K562 (cell line): ENCODE data around the gene GTSE1. TPM values are rescaled to one million over a fixed set of nuclear protein-coding genes. Genes with fewer than 3 reads are reported as not detected.

Source experiments
- CBX2 ChIP-seq: fragments of 200-600 bp; sonication (generic); IDR thresholded peaks from one replicate; pipeline ENCODE4 v1.6.1; 2012; ENCODE audit warnings: mild to moderate bottlenecking, low read length, inconsistent platforms; ENCODE audit not compliant: insufficient read depth, poor library complexity, severe bottlenecking
- CHD2 ChIP-seq: IDR thresholded peaks from 2 replicates; pipeline ENCODE4 v1.6.1; 2011; ENCODE audit warnings: low read depth, low read length
- ETS2 ChIP-seq: IDR thresholded peaks from 2 replicates; pipeline ENCODE4 v1.6.1; 2016; ENCODE audit warnings: borderline replicate concordance, missing genetic modification characterization, mild to moderate bottlenecking, moderate library complexity, missing compliant biosample characterization; ENCODE audit not compliant: poor library complexity, severe bottlenecking
- GTF2A2 ChIP-seq: IDR thresholded peaks from 2 replicates; pipeline ENCODE4 v1.6.1; 2016; ENCODE audit warnings: mild to moderate bottlenecking, missing genetic modification characterization, missing compliant biosample characterization
- MCM3 ChIP-seq: fragments of 450-650 bp; IDR thresholded peaks from 2 replicates; pipeline ENCODE4 v1.6.1; 2016
- MCM7 ChIP-seq, 2 experiments: fragments of 450-650 bp; IDR thresholded peaks; 2 replicates each; pipeline ENCODE4 v1.6.1; 2016 to 2018
- MEIS2 ChIP-seq: fragments of 450-650 bp; IDR thresholded peaks from 2 replicates; pipeline ENCODE4 v1.6.1; 2014; ENCODE audit warnings: mild to moderate bottlenecking; ENCODE audit not compliant: partially characterized antibody
- PTTG1 ChIP-seq: fragments of 450-650 bp; IDR thresholded peaks from 2 replicates; pipeline ENCODE4 v1.6.1; 2016; ENCODE audit warnings: low read depth, mild to moderate bottlenecking, missing genetic modification characterization, missing compliant biosample characterization
- TAF1 ChIP-seq: IDR thresholded peaks from 2 replicates; pipeline ENCODE4 v1.6.1; 2011; ENCODE audit warnings: mild to moderate bottlenecking, low read length, moderate library complexity; ENCODE audit not compliant: insufficient read depth, control insufficient read depth, severe bottlenecking; ENCODE audit errors: extremely low read depth
- TEAD2 ChIP-seq: fragments of 450-650 bp; IDR thresholded peaks from 2 replicates; pipeline ENCODE4 v1.6.1; 2016; ENCODE audit warnings: missing genetic modification characterization, control low read depth, missing compliant biosample characterization
- ZNF384 ChIP-seq: IDR thresholded peaks from 2 replicates; pipeline ENCODE4 v1.6.1; 2012; ENCODE audit warnings: low read depth, low read length, improper control_type of control experiment
- ZNF583 ChIP-seq: fragments of 250-450 bp; sonication (Bioruptor Pico); IDR thresholded peaks from 2 replicates; pipeline ENCODE4 v1.4.0; 2020
- ZNF79 ChIP-seq: fragments of 250-450 bp; sonication (Bioruptor Pico); IDR thresholded peaks from 2 replicates; pipeline ENCODE4 v1.4.0; 2020; ENCODE audit warnings: low read depth, mild to moderate bottlenecking, moderate library complexity
- polyA plus RNA-seq, 8 experiments: library from polyadenylated mRNA; depleted of rRNA in 4 of 8; stranded (reverse) in 5 of 8; unstranded in 3 of 8; fragments of >200 nt; fragmentation: Nextera tagmentation in 2 of 8; fragmentation: Illumina TruSeq in 1 of 8; extraction: Ambion mirVana in 2 of 8; extraction: Trizol in 1 of 8; gene quantifications; 2 replicates each; pipeline versions ENCODE4 v1.2.1 to v1.2.3, GENCODE V29; 2011 to 2014; ENCODE audit warnings: inconsistent platforms in 1 of 8, missing spikeins in 1 of 8
- total RNA-seq, 7 experiments: library from RNA; depleted of rRNA in 6 of 7; stranded (reverse); fragments of >200 nt in 6 of 7; fragmentation: Illumina TruSeq in 2 of 7; extraction: Trizol in 2 of 7; gene quantifications; 2 replicates each; pipeline versions ENCODE4 v1.2.1 to v1.2.3, GENCODE V29; 2011 to 2021; ENCODE audit warnings: low replicate concordance in 1 of 7
- TF ChIP-seq, protein P1 (sequence below): fragments of 250-450 bp; sonication (Bioruptor Pico); IDR thresholded peaks from 2 replicates; pipeline ENCODE4 v1.8.0; 2021; ENCODE audit warnings: mild to moderate bottlenecking, moderate library complexity
- TF ChIP-seq, protein P2 (sequence below): sonication (generic); formaldehyde crosslinking; IDR thresholded peaks from 2 replicates; pipeline ENCODE4 v1.8.0; 2023; ENCODE audit warnings: mild to moderate bottlenecking, missing genetic modification reagents
- TF ChIP-seq, protein P3 (sequence below): IDR thresholded peaks from 3 replicates; pipeline ENCODE4 v1.6.1; 2011; ENCODE audit warnings: borderline replicate concordance, mild to moderate bottlenecking; ENCODE audit not compliant: insufficient read length, insufficient read depth
- TF ChIP-seq, protein P4 (sequence below): fragments of 250-450 bp; sonication (Bioruptor Pico); IDR thresholded peaks from 2 replicates; pipeline ENCODE4 v1.4.0; 2020
- TF ChIP-seq, protein P5 (sequence below): fragments of 250-450 bp; sonication (Bioruptor Pico); IDR thresholded peaks from 2 replicates; pipeline ENCODE4 v1.9.0; 2021; ENCODE audit warnings: mild to moderate bottlenecking, inconsistent platforms

The GTSE1 gene
- total and polyA plus RNA-seq, 9 of the 15 experiments (the other 6 are each of a cell fraction or from before 2014, with no cell fraction given) = 2.5 to 22.5 (median 12.9) TPM

DNA sequence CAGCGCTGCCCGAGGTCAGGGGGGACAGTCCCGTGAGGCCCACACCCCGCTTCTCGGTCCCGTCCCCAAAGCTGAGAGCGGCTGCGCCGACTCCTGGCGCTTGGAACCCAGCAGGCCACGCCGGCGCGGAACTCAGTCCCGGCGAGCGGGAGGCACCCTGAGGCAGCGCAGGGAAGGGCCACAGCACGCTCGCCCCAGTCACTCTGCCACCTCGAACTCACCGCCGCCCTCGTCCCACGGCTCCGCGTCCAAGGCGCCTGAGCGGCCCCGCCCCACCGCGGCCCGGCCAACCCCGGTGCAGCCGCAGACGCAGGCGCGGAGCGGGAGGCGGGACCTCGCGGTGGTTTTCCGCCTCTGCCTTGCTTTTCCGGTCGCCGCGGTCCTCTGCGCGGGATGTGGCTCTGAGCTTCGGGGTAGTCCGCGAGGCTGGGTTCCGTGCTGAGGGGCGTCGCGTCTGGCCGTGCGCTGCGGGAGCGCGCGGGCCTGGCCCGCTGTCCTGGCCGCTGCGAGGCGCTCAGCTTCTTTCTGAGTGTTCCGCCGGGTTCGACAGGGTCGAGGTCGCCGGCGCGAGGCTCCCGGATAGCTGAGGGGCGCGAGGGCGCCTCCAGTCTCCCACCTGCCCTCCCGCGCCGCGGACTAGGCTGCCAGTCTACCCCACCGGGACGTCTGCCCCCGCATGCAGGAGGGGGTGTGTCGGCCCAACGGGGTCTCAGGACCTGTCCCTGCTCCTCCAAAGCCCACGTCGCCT, 46.5 kb upstream of the GTSE1 start, which contains the start of gene CDPF1 (continued):
- TF ChIP-seq, protein P1, sequence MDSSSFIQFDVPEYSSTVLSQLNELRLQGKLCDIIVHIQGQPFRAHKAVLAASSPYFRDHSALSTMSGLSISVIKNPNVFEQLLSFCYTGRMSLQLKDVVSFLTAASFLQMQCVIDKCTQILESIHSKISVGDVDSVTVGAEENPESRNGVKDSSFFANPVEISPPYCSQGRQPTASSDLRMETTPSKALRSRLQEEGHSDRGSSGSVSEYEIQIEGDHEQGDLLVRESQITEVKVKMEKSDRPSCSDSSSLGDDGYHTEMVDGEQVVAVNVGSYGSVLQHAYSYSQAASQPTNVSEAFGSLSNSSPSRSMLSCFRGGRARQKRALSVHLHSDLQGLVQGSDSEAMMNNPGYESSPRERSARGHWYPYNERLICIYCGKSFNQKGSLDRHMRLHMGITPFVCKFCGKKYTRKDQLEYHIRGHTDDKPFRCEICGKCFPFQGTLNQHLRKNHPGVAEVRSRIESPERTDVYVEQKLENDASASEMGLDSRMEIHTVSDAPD (CRISPR knock-in tag) = no peak
- TF ChIP-seq ZNF384 (no peak), MCM7 (IDR thresholded peaks at IDR 0.05) (no peak), CBX2 (no peak), CHD2 (no peak), ZNF79 (CRISPR knock-in tag) (no peak), PTTG1 (no peak), ETS2 (tag) (no peak), TEAD2 (tag) (no peak), ZNF583 (CRISPR knock-in tag) (no peak), GTF2A2 (tag) (no peak), TAF1 (peak; percentile 71), MEIS2 (peak; percentile 59), MCM3 (no peak)
- TF ChIP-seq, protein P2, sequence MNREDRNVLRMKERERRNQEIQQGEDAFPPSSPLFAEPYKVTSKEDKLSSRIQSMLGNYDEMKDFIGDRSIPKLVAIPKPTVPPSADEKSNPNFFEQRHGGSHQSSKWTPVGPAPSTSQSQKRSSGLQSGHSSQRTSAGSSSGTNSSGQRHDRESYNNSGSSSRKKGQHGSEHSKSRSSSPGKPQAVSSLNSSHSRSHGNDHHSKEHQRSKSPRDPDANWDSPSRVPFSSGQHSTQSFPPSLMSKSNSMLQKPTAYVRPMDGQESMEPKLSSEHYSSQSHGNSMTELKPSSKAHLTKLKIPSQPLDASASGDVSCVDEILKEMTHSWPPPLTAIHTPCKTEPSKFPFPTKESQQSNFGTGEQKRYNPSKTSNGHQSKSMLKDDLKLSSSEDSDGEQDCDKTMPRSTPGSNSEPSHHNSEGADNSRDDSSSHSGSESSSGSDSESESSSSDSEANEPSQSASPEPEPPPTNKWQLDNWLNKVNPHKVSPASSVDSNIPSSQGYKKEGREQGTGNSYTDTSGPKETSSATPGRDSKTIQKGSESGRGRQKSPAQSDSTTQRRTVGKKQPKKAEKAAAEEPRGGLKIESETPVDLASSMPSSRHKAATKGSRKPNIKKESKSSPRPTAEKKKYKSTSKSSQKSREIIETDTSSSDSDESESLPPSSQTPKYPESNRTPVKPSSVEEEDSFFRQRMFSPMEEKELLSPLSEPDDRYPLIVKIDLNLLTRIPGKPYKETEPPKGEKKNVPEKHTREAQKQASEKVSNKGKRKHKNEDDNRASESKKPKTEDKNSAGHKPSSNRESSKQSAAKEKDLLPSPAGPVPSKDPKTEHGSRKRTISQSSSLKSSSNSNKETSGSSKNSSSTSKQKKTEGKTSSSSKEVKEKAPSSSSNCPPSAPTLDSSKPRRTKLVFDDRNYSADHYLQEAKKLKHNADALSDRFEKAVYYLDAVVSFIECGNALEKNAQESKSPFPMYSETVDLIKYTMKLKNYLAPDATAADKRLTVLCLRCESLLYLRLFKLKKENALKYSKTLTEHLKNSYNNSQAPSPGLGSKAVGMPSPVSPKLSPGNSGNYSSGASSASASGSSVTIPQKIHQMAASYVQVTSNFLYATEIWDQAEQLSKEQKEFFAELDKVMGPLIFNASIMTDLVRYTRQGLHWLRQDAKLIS (CRISPR knock-in tag) = no peak
- TF ChIP-seq, protein P3, sequence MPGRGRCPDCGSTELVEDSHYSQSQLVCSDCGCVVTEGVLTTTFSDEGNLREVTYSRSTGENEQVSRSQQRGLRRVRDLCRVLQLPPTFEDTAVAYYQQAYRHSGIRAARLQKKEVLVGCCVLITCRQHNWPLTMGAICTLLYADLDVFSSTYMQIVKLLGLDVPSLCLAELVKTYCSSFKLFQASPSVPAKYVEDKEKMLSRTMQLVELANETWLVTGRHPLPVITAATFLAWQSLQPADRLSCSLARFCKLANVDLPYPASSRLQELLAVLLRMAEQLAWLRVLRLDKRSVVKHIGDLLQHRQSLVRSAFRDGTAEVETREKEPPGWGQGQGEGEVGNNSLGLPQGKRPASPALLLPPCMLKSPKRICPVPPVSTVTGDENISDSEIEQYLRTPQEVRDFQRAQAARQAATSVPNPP = no peak
- TF ChIP-seq, protein P4, sequence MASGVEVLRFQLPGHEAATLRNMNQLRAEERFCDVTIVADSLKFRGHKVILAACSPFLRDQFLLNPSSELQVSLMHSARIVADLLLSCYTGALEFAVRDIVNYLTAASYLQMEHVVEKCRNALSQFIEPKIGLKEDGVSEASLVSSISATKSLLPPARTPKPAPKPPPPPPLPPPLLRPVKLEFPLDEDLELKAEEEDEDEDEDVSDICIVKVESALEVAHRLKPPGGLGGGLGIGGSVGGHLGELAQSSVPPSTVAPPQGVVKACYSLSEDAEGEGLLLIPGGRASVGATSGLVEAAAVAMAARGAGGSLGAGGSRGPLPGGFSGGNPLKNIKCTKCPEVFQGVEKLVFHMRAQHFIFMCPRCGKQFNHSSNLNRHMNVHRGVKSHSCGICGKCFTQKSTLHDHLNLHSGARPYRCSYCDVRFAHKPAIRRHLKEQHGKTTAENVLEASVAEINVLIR (CRISPR knock-in tag) = no peak
- TF ChIP-seq, protein P5, sequence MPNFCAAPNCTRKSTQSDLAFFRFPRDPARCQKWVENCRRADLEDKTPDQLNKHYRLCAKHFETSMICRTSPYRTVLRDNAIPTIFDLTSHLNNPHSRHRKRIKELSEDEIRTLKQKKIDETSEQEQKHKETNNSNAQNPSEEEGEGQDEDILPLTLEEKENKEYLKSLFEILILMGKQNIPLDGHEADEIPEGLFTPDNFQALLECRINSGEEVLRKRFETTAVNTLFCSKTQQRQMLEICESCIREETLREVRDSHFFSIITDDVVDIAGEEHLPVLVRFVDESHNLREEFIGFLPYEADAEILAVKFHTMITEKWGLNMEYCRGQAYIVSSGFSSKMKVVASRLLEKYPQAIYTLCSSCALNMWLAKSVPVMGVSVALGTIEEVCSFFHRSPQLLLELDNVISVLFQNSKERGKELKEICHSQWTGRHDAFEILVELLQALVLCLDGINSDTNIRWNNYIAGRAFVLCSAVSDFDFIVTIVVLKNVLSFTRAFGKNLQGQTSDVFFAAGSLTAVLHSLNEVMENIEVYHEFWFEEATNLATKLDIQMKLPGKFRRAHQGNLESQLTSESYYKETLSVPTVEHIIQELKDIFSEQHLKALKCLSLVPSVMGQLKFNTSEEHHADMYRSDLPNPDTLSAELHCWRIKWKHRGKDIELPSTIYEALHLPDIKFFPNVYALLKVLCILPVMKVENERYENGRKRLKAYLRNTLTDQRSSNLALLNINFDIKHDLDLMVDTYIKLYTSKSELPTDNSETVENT = no peak
